Spleen (tissue), 11 donors: ENCODE data around the gene AARS1. TPM values are rescaled to one million over a fixed set of nuclear protein-coding genes. Genes with fewer than 3 reads are reported as not detected.

Source experiments
- DNase-seq: peaks from one replicate; pipeline ENCODE4 v3.0.0-alpha.2; 2020
- H3K27ac ChIP-seq, 8 donors: fragments of 200-600 bp; sonication (generic) in 7 of 8; 1 replicate in 4 of 8; 2 replicates in 4 of 8; pipeline versions ENCODE4 v1.5.0 to v1.8.0; 2016 to 2021; ENCODE audit warnings: inconsistent platforms in 4 of 8, mild to moderate bottlenecking in 4 of 8, moderate library complexity in 1 of 8
- H3K27me3 ChIP-seq, 7 donors: fragments of 200-600 bp; sonication (generic) in 6 of 7; replicated peaks in 1 of 7; 1 replicate in 4 of 7; 2 replicates in 3 of 7; pipeline versions ENCODE4 v1.5.0 to v1.8.0; 2016 to 2021; ENCODE audit warnings: inconsistent platforms in 3 of 7, mild to moderate bottlenecking in 1 of 7
- H3K36me3 ChIP-seq, 6 donors: fragments of 200-600 bp; sonication (generic) in 5 of 6; 1 replicate in 4 of 6; 2 replicates in 2 of 6; pipeline versions ENCODE4 v1.5.0 to v1.8.0; 2016 to 2021; ENCODE audit warnings: inconsistent platforms in 2 of 6
- H3K4me1 ChIP-seq, 6 donors: fragments of 200-600 bp; sonication (generic) in 5 of 6; 1 replicate in 3 of 6; 2 replicates in 3 of 6; pipeline versions ENCODE4 v1.5.0 to v1.8.0; 2016 to 2021; ENCODE audit warnings: inconsistent platforms in 3 of 6
- H3K4me3 ChIP-seq, 8 donors: fragments of 200-600 bp; sonication (generic) in 7 of 8; 1 replicate in 4 of 8; 2 replicates in 4 of 8; pipeline versions ENCODE4 v1.5.0 to v1.8.0; 2016 to 2021; ENCODE audit warnings: inconsistent platforms in 4 of 8, mild to moderate bottlenecking in 4 of 8, moderate library complexity in 2 of 8
- H3K9me3 ChIP-seq, 8 donors: fragments of 200-600 bp; sonication (generic) in 7 of 8; 1 replicate in 4 of 8; 2 replicates in 4 of 8; pipeline versions ENCODE4 v1.5.0 to v1.8.0; 2016 to 2021; ENCODE audit warnings: inconsistent platforms in 4 of 8
- CTCF ChIP-seq, 11 experiments: fragments of 200-600 bp in 7 of 11; fragments of 450-650 bp in 4 of 11; sonication (generic) in 4 of 11; IDR thresholded peaks in 8 of 11; conservative IDR thresholded peaks in 3 of 11; 1 replicate in 7 of 11; 2 replicates in 4 of 11; pipeline versions ENCODE4 v1.4.0 to v1.8.0; 2016 to 2021; ENCODE audit warnings: antibody characterized with exemption in 11 of 11, inconsistent platforms in 4 of 11, mild to moderate bottlenecking in 1 of 11
- POLR2A ChIP-seq, 3 donors: fragments of 450-650 bp; IDR thresholded peaks; one replicate each; pipeline ENCODE4 v1.5.1; 2017; ENCODE audit warnings: antibody characterized with exemption in 3 of 3, mild to moderate bottlenecking in 1 of 3
- POLR2AphosphoS5 ChIP-seq, 3 donors: sonication (generic); formaldehyde crosslinking; IDR thresholded peaks; one replicate each; pipeline ENCODE4 v1.5.1; 2017; ENCODE audit warnings: antibody characterized with exemption in 3 of 3
- WGBS, 5 donors: extraction: QIAGEN DNeasy Blood & Tissue Kit in 3 of 5; methylation state at CpG; one replicate each; pipeline versions ENCODE4 v1.1.5 to v1.1.7; 2013 to 2018; 5-methylcytosine and 5-hydroxymethylcytosine counted together
- intact Hi-C: fragments of 100-400 bp; cut with DNase I; formaldehyde crosslinking; loops from one replicate; pipeline ENCODE4 v1.15.0; 2023; ENCODE audit warnings: low total_unique reads
- polyA plus RNA-seq, 3 donors: library from polyadenylated mRNA; stranded (reverse); fragments of 200-250 nt; gene quantifications; one replicate each; pipeline ENCODE4 v1.2.1, GENCODE V29; 2013
- total RNA-seq, 7 donors: library from RNA; depleted of rRNA in 3 of 7; stranded (reverse); fragments of >200 nt in 3 of 7; fragmentation: NEBNext Ultra II Directional in 4 of 7; extraction: Animal tissue kit (Norgen Biotek cat#: 25700) in 4 of 7; gene quantifications; one replicate each; pipeline versions ENCODE4 v1.1.0 to v1.2.1, GENCODE V29; 2016 to 2021
- donor health status: healthy with polysubstance abuse.
- donor health status: DM: no; HTN: no; CAD: no; lungs with moderate emphysema.
- donor health status: DM: no; HTN: no; CAD: no.
- donor health status: Bipolar disorder and iron deficiency.
- donor health status: healthy.
- donor health status: DM: no; HTN: no; CAD: no.
- donor health status: DM: yes; HTN: yes; CAD: no.

The AARS1 gene
- total and polyA plus RNA-seq, 10 donors: 15.4 to 80.9 (median 48.8) TPM

GRCh38 chr16:70258946-70259345, 30.4 kb downstream of the AARS1 start:
- Histone ChIP-seq H3K4me3 (no peak overlapping the region), H3K9me3 (no peaks in the 10 kb centered on the region), H3K27me3 (no peaks in the 10 kb centered on the region), H3K27ac (no peak overlapping the region), H3K36me3 (peaks cover 7 to 100% (median 96%) of the 10 kb centered on the region in 6 donors), H3K4me1 (no peaks in the 10 kb centered on the region)
- WGBS, 5 donors: 95 to 98% (median 95%) methylated on average over 10 of the region's 10 CpGs
- no peak for DNase-seq
- no peak for TF ChIP-seq POLR2AphosphoS5 (IDR thresholded peaks at IDR 0.05)
- TF ChIP-seq POLR2A (IDR thresholded peaks at IDR 0.05): no peak
- no peak for TF ChIP-seq CTCF (IDR thresholded peaks at IDR 0.05 in 8 of 11, conservative IDR thresholded peaks at IDR 0.05 in 3 of 11)
- intact Hi-C loops: no loop called here

GRCh38 chr16:70258065-70258464, 31.2 kb downstream of the AARS1 start:
- DNase-seq: no peak
- Histone ChIP-seq H3K4me1 (no peaks in the 10 kb centered on the region), H3K9me3 (no peaks in the 10 kb centered on the region), H3K4me3 (no peak overlapping the region), H3K27ac (no peak overlapping the region), H3K27me3 (no peaks in the 10 kb centered on the region), H3K36me3 (peaks cover 3 to 100% (median 95%) of the 10 kb centered on the region in 6 donors)
- no peak for TF ChIP-seq POLR2A (IDR thresholded peaks at IDR 0.05)
- TF ChIP-seq CTCF (IDR thresholded peaks at IDR 0.05 in 8 of 11, conservative IDR thresholded peaks at IDR 0.05 in 3 of 11): no peak
- no peak for TF ChIP-seq POLR2AphosphoS5 (IDR thresholded peaks at IDR 0.05)
- intact Hi-C loops: no loop called here
- 92 to 96% (median 93%) methylated on average over 14 of the region's 14 CpGs for WGBS, 5 donors

- TF ChIP-seq CTCF (IDR thresholded peaks at IDR 0.05 in 8 of 11, conservative IDR thresholded peaks at IDR 0.05 in 3 of 11) (no peak), POLR2AphosphoS5 (IDR thresholded peaks at IDR 0.05) (no peak), POLR2A (IDR thresholded peaks at IDR 0.05) (no peak)
- H3K9me3 ChIP-seq: no peaks in the 10 kb centered on the region
- H3K27me3 ChIP-seq: no peaks in the 10 kb centered on the region
- no peak overlapping the region for H3K27ac ChIP-seq
- peaks cover 0 to 3% (median 0%) of the 10 kb centered on the region in 6 donors for H3K4me1 ChIP-seq
- H3K4me3 ChIP-seq: no peak overlapping the region
- H3K36me3 ChIP-seq: peaks cover 3 to 100% (median 95%) of the 10 kb centered on the region in 6 donors
- intact Hi-C loops: no loop called here
- DNase-seq: no peak
- WGBS, 5 donors: 83 to 98% (median 91%) methylated on average over 4 of the region's 4 CpGs
Measured at GRCh38 chr16:70257391-70257790, 31.9 kb downstream of the AARS1 start.

GRCh38 chr16:70255574-70255973, 33.7 kb downstream of the AARS1 start:
- Histone ChIP-seq H3K27me3 (no peaks in the 10 kb centered on the region), H3K27ac (no peak overlapping the region), H3K9me3 (no peaks in the 10 kb centered on the region), H3K4me1 (peaks cover 0 to 15% (median 11%) of the 10 kb centered on the region in 6 donors), H3K4me3 (no peak overlapping the region), H3K36me3 (peaks cover 0 to 87% (median 80%) of the 10 kb centered on the region in 6 donors)
- WGBS, 5 donors: 87 to 97% (median 91%) methylated on average over 9 of the region's 9 CpGs
- intact Hi-C loops: no loop called here
- DNase-seq: no peak
- TF ChIP-seq POLR2AphosphoS5 (IDR thresholded peaks at IDR 0.05) (no peak), CTCF (IDR thresholded peaks at IDR 0.05 in 8 of 11, conservative IDR thresholded peaks at IDR 0.05 in 3 of 11) (no peak), POLR2A (IDR thresholded peaks at IDR 0.05) (no peak)
